Left ventricle myocardium inferior (tissue), 1 donor: Measurements from ENCODE around the gene F11R. TPM values are rescaled to one million over a fixed set of nuclear protein-coding genes. Genes with fewer than 3 reads are reported as not detected.

ENCODE experiments used
- DNase-seq: peaks from one replicate; pipeline ENCODE4 v3.0.0-alpha.2; 2020
- H3K27ac ChIP-seq: fragments of 200-600 bp; replicated peaks from 2 replicates; pipeline ENCODE4 v1.8.0; 2021
- H3K27me3 ChIP-seq: fragments of 200-600 bp; 2 replicates; pipeline ENCODE4 v1.8.0; 2021; ENCODE audit warnings: low read depth
- H3K36me3 ChIP-seq: fragments of 200-600 bp; 2 replicates; pipeline ENCODE4 v1.8.0; 2021
- H3K4me1 ChIP-seq: fragments of 200-600 bp; 2 replicates; pipeline ENCODE4 v1.8.0; 2021
- H3K4me3 ChIP-seq: fragments of 200-600 bp; 2 replicates; pipeline ENCODE4 v1.8.0; 2021; ENCODE audit warnings: mild to moderate bottlenecking, moderate library complexity
- H3K9me3 ChIP-seq: fragments of 200-600 bp; replicated peaks from 2 replicates; pipeline ENCODE4 v1.8.0; 2021
- intact Hi-C: fragments of 100-400 bp; cut with micrococcal nuclease; formaldehyde crosslinking; loops from one replicate; pipeline ENCODE4 v1.11.0; 2022
- total RNA-seq: library from RNA; stranded (reverse); fragmentation: NEBNext Ultra II Directional; extraction: Animal tissue kit (Norgen Biotek cat#: 25700); gene quantifications from one replicate; pipeline ENCODE4 v1.2.1, GENCODE V29; 2021
- TF ChIP-seq, protein P1 (sequence below): fragments of 200-600 bp; IDR thresholded peaks from 2 replicates; pipeline ENCODE4 v1.8.0; 2021; ENCODE audit warnings: antibody characterized with exemption, mild to moderate bottlenecking, borderline replicate concordance
- donor health status: DM: no; HTN: yes; CAD: no; lungs with severe emphysema.

F11R gene
- total RNA-seq, 1 donor from 2014 or later, result 8.3 TPM

DNA sequence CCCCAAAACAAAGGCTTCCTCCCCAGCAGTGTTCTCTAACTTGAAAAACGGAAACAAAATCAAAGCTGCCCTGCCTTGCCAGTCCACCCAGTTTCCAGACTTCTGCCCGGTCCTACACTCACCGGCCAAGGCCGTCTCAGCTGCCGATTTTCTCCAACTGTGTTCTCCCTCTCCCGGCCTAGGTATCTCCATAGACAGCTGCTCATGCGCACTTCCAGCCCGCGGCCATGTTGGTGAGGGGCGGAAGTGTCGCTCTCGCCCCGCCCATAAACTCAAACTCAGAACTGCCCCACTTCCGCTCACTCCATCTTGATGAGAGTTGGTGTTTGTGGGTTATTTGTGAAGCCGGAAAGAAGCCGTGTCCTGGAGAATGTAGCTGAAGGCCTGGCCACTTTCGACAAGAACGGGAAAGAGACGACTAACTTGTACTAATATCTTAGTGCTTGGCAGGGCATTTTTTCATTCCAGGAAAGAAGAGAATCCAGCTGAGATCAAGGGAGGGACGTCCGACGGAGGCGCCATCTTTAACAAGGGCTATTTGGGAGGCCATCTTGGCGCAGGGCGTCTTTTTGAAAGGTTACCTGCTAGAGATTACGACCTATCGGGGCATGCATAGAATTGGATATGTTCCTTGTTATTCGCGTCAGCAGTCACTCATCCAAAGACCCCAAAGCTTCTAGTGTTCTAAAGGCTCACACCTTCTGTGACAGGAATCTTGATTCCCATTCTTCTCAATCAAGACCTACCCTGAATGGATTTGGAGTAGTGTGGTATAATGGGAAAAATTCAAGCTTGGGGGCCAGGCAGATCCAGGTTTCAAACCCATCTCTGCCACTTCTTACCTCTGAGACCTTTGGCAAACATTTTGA is 25.0 kb upstream of the F11R start, which contains the start of gene USF1:
Gene USF1, minus strand, starts transcription at position 242 of the 869 bp plus-strand sequence. CDS start 2,702 bp downstream, outside the sequence.
- DNase-seq, result peak; percentile 93
- Histone ChIP-seq H3K27me3 (no peaks in the 10 kb centered on the region), H3K4me3 (peak within 1 kb of the TSS; percentile 93), H3K4me1 (peaks cover 38% of the 10 kb centered on the region), H3K36me3 (peaks cover 23% of the 10 kb centered on the region), H3K27ac (peak within 1 kb of the TSS; percentile 99), H3K9me3 (no peaks in the 10 kb centered on the region)
- TF ChIP-seq, protein P1, sequence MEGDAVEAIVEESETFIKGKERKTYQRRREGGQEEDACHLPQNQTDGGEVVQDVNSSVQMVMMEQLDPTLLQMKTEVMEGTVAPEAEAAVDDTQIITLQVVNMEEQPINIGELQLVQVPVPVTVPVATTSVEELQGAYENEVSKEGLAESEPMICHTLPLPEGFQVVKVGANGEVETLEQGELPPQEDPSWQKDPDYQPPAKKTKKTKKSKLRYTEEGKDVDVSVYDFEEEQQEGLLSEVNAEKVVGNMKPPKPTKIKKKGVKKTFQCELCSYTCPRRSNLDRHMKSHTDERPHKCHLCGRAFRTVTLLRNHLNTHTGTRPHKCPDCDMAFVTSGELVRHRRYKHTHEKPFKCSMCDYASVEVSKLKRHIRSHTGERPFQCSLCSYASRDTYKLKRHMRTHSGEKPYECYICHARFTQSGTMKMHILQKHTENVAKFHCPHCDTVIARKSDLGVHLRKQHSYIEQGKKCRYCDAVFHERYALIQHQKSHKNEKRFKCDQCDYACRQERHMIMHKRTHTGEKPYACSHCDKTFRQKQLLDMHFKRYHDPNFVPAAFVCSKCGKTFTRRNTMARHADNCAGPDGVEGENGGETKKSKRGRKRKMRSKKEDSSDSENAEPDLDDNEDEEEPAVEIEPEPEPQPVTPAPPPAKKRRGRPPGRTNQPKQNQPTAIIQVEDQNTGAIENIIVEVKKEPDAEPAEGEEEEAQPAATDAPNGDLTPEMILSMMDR, result no peak
- intact Hi-C loops, result no loop called here

DNA sequence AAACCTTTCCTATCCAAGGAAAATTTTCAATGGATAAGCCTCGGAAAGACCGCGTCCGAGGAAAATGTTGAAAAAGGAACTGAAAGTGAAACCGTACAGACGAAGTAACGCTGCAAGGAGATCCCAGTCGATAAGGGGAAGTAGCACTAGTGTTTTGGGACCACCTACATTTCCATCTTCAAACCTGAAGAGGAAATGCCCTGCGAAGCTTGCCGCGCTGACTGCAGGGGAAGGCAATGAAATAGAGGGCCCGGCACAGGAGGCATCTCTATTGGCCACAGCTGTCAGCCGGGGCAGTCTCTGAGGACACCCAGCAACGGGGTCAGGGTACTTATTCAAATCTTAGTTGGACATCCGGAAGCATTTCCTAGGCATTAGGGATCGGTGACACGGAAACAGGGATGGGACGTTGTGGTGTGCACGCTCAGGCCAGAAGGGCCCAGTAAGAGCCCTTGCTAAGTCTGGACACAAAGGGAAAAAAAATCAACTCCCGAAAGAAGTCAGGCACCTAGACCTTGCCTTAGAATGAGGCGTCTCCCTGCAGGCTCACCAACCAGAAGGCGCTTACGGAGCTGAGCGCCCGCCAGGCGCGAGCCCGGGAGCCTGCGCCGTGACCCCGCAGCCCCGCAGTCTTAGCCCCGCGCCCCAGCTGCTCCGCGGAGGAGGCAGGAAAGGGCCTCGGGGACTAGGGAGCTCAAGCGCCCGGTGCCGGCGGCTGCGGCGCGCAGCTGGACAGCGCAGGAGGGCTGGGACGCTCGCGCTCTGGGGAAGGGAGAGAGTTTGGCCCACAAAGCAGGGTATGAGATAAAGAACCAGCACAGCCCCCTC is 24.2 kb upstream of the F11R start:
- H3K36me3 ChIP-seq, result peaks cover 32% of the 10 kb centered on the region
- peak overlapping the region; percentile 99 for H3K27ac ChIP-seq
- no peaks in the 10 kb centered on the region for H3K27me3 ChIP-seq
- H3K4me1 ChIP-seq, result peaks cover 38% of the 10 kb centered on the region
- DNase-seq, result peak; percentile 61
- H3K4me3 ChIP-seq, result peak overlapping the region; percentile 93
- H3K9me3 ChIP-seq, result no peaks in the 10 kb centered on the region
- TF ChIP-seq, protein P1, result no peak
- intact Hi-C loops, result no loop called here

DNA sequence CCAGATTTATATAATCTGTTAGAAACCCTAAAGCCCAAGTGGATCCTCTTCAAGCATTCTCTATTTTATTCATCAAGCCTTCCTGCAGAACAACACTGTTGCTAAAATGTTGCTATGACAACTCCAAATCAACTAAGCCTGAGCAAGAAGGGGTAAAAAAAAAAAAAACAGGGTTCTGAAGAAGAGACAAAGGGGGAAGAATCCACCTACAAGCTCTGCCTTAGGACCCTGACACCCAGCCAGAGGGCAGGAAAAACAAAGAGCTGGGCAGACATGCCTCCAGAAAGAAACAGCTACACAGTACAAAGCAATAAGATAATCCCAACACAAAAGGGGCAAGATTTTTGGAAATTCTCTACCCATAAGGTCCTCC is 23.6 kb upstream of the F11R start:
- peaks cover 38% of the 10 kb centered on the region for H3K4me1 ChIP-seq
- H3K27me3 ChIP-seq, result no peaks in the 10 kb centered on the region
- no peaks in the 10 kb centered on the region for H3K9me3 ChIP-seq
- intact Hi-C loops, result no loop called here
- TF ChIP-seq, protein P1, result no peak
- peak overlapping the region; percentile 99 for H3K27ac ChIP-seq
- DNase-seq, result no peak
- peaks cover 38% of the 10 kb centered on the region for H3K36me3 ChIP-seq
- peak overlapping the region; percentile 93 for H3K4me3 ChIP-seq

DNA sequence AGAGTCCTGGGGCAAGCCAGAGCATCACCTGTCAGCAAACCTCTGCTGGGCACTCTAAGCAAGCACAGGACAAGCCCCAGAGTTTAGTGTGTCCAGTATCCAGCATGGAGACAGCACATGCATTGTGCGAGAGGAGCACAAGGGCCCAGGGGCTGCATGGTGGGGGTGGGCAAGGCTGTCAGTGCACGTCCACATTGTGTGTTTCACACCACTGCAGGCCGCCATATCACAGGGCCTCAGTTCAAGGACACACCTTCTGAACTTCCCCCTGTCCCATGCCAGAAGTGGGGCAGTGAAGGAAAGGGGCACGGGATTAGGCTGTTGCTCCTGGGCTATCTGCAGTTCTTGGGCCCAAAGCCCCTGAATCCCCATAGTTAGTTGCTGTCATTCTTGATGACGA is 18.6 kb upstream of the F11R start:
- Histone ChIP-seq H3K9me3 (no peaks in the 10 kb centered on the region), H3K27me3 (no peaks in the 10 kb centered on the region), H3K4me3 (no peak overlapping the region), H3K4me1 (peaks cover 33% of the 10 kb centered on the region), H3K36me3 (peaks cover 50% of the 10 kb centered on the region), H3K27ac (no peak overlapping the region)
- DNase-seq, result no peak
- intact Hi-C loops, result no loop called here
- TF ChIP-seq, protein P1, result no peak

DNA sequence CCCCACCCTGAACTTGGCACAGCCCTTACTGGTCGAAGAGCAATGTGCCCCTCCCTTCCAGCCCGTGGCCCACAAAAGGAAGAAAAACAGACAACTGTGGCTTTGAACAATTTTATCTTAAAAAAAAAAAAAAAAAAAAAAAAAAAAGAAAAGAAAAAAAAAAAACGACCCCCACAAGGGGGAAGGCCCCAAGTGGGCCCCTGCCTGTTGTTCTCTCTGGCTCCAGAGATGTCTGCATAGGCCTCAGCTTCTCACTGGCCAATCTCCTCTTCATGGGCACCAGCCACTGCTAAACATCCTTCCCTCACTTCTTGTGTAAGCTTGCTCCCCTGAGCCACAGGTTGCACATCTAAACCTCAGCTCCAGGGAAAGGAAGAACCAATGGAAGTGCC is 18.2 kb upstream of the F11R start:
- Histone ChIP-seq H3K27me3 (no peaks in the 10 kb centered on the region), H3K9me3 (no peaks in the 10 kb centered on the region), H3K4me1 (peaks cover 29% of the 10 kb centered on the region), H3K4me3 (peak overlapping the region; percentile 68), H3K27ac (peak overlapping the region; percentile 12), H3K36me3 (peaks cover 50% of the 10 kb centered on the region)
- DNase-seq, result no peak
- TF ChIP-seq, protein P1, result no peak
- intact Hi-C loops, result no loop called here
